GM12878 (cell line): Measurements from ENCODE around the gene HSBP1L1. TPM values are rescaled to one million over a fixed set of nuclear protein-coding genes. Genes with fewer than 3 reads are reported as not detected.

Experiments used
- ATAC-seq: fragments of 200-7000 bp; cut with Tn5 transposase; 3 replicates; pipeline ENCODE4 v1.9.1; 2020; ENCODE audit warnings: mild to moderate bottlenecking, moderate library complexity
- BruUV-seq: library from RNA; stranded (reverse); fragments of 400-500 nt; replicated peaks from 2 replicates; lab custom pipeline; 2021; lab: Mats Ljungman, UMichigan
- CTCF ChIA-PET: fragments of 300-600 bp; sonication (Branson Sonifier 250); formaldehyde crosslinking; extraction: SDS; loops from one replicate; lab custom pipeline; 2021; ENCODE audit warnings: inconsistent platforms; lab: Yijun Ruan, JAX
- POLR2A ChIA-PET: fragments of 350-600 bp; formaldehyde crosslinking; extraction: SDS; loops from one replicate; lab custom pipeline; 2021; ENCODE audit warnings: inconsistent platforms; lab: Charles Lee
- RAD21 ChIA-PET: fragments of 300-600 bp; sonication (Branson Sonifier 250); formaldehyde crosslinking; loops from one replicate; lab custom pipeline; 2023; ENCODE audit warnings: antibody characterized with exemption; ENCODE audit not compliant: unreplicated experiment; lab: Charles Lee
- SMC1A ChIA-PET: fragments of 300-600 bp; sonication (Branson Sonifier 250); formaldehyde crosslinking; loops from one replicate; lab custom pipeline; 2023; ENCODE audit not compliant: unreplicated experiment, uncharacterized antibody; lab: Charles Lee
- DNase-seq: peaks from one replicate; pipeline ENCODE4 v3.0.0-alpha.2; 2011; ENCODE audit warnings: low read depth, low spot score
- FAIRE-seq: peaks from 3 replicates; lab custom pipeline; 2011; peaks lifted over from hg19 to GRCh38; lab: Jason Lieb, UNC
- H2AFZ ChIP-seq: 2 replicates; pipeline ENCODE4 v1.6.0; 2011; ENCODE audit warnings: low read depth, low read length, control low read depth; ENCODE audit not compliant: control insufficient read depth
- H3K27ac ChIP-seq: 2 replicates; pipeline ENCODE4 v1.5.1; 2011; ENCODE audit warnings: control low read depth; ENCODE audit not compliant: control insufficient read depth, insufficient read depth
- H3K27me3 ChIP-seq, 2 experiments: replicated peaks in 1 of 2; 2 replicates each; pipeline versions ENCODE4 v1.6.0 to v1.6.1; 2011; ENCODE audit warnings: low read length in 1 of 2; ENCODE audit not compliant: control insufficient read depth in 2 of 2, insufficient read depth in 2 of 2
- H3K36me3 ChIP-seq, 2 experiments: 2 replicates each; pipeline ENCODE4 v1.5.1; 2011; ENCODE audit warnings: low read length in 1 of 2; ENCODE audit not compliant: control insufficient read depth in 2 of 2, insufficient read depth in 2 of 2
- H3K4me1 ChIP-seq: 2 replicates; pipeline ENCODE4 v1.6.1; 2011; ENCODE audit warnings: mild to moderate bottlenecking, low read length, moderate library complexity, mixed read lengths; ENCODE audit not compliant: control insufficient read depth, insufficient read depth
- H3K4me2 ChIP-seq: 2 replicates; pipeline ENCODE4 v1.6.0; 2011; ENCODE audit warnings: control low read depth; ENCODE audit not compliant: control insufficient read depth, insufficient read depth
- H3K4me3 ChIP-seq: fragments of 200-600 bp; sonication (generic); 2 replicates; pipeline ENCODE4 v1.5.1; 2016
- H3K79me2 ChIP-seq: 2 replicates; pipeline ENCODE4 v1.6.0; 2011; ENCODE audit warnings: low read length; ENCODE audit not compliant: control insufficient read depth, insufficient read depth
- H3K9ac ChIP-seq: 2 replicates; pipeline ENCODE4 v1.8.0; 2011; ENCODE audit warnings: low read length, control low read depth, mixed read lengths; ENCODE audit not compliant: control insufficient read depth, insufficient read depth
- H3K9me3 ChIP-seq: replicated peaks from 3 replicates; pipeline ENCODE4 v1.5.1; 2011; ENCODE audit warnings: mild to moderate bottlenecking, low read length; ENCODE audit not compliant: control insufficient read depth, insufficient read depth
- H4K20me1 ChIP-seq: 2 replicates; pipeline ENCODE4 v1.6.0; 2011; ENCODE audit not compliant: control insufficient read depth, insufficient read depth
- ATF2 ChIP-seq: IDR thresholded peaks from 2 replicates; pipeline ENCODE4 v1.6.1; 2012; ENCODE audit warnings: low read length, inconsistent platforms
- BACH1 ChIP-seq: fragments of 450-650 bp; IDR thresholded peaks from 2 replicates; pipeline ENCODE4 v1.6.1; 2017; ENCODE audit warnings: mild to moderate bottlenecking, borderline replicate concordance
- E2F4 ChIP-seq: IDR thresholded peaks from 2 replicates; pipeline ENCODE4 v1.6.1; 2012; ENCODE audit warnings: low read depth, low read length, improper control_type of control experiment
- EP300 ChIP-seq, 2 experiments: fragments of 150-350 bp in 1 of 2; IDR thresholded peaks; 2 replicates each; pipeline ENCODE4 v1.6.1; 2011 to 2012; ENCODE audit warnings: low read depth in 2 of 2, low read length in 2 of 2, borderline replicate concordance in 1 of 2, improper control_type of control experiment in 1 of 2, inconsistent platforms in 1 of 2; ENCODE audit not compliant: control insufficient read depth in 1 of 2
- ESRRA ChIP-seq: IDR thresholded peaks from 2 replicates; pipeline ENCODE4 v1.6.1; 2012; ENCODE audit warnings: mild to moderate bottlenecking, low read length, improper control_type of control experiment
- HCFC1 ChIP-seq: fragments of 150-350 bp; IDR thresholded peaks from 2 replicates; pipeline ENCODE4 v1.6.1; 2014; ENCODE audit warnings: low read length
- KAT2A ChIP-seq: conservative IDR thresholded peaks from 2 replicates; pipeline ENCODE4 v1.6.1; 2011; ENCODE audit warnings: low read depth, low read length; ENCODE audit not compliant: control insufficient read depth
- KLF5 ChIP-seq: fragments of 450-650 bp; IDR thresholded peaks from 2 replicates; pipeline ENCODE4 v1.6.1; 2014; ENCODE audit warnings: mild to moderate bottlenecking; ENCODE audit not compliant: partially characterized antibody
- MYB ChIP-seq: fragments of 150-350 bp; IDR thresholded peaks from 2 replicates; pipeline ENCODE4 v1.6.1; 2014; ENCODE audit warnings: mild to moderate bottlenecking, low read depth, low read length, borderline replicate concordance
- NFYA ChIP-seq: IDR thresholded peaks from 2 replicates; pipeline ENCODE4 v1.6.1; 2011; ENCODE audit warnings: low read depth, mild to moderate bottlenecking, low read length, improper control_type of control experiment, borderline replicate concordance
- POU2F2 ChIP-seq: IDR thresholded peaks from 3 replicates; pipeline ENCODE4 v1.6.1; 2011; ENCODE audit warnings: low read depth, mild to moderate bottlenecking, low read length, borderline replicate concordance
- RUNX3 ChIP-seq: IDR thresholded peaks from 2 replicates; pipeline ENCODE4 v1.6.1; 2012; ENCODE audit warnings: low read length, inconsistent platforms
- SPI1 ChIP-seq: IDR thresholded peaks from 2 replicates; pipeline ENCODE4 v1.6.1; 2011; ENCODE audit warnings: low read depth, mild to moderate bottlenecking, low read length, moderate library complexity, borderline replicate concordance; ENCODE audit not compliant: insufficient read depth
- ZZZ3 ChIP-seq: IDR thresholded peaks from 2 replicates; pipeline ENCODE4 v1.6.1; 2011; ENCODE audit warnings: low read depth; ENCODE audit not compliant: control insufficient read depth, insufficient read length
- WGBS: methylation state at CpG from one replicate; pipeline ENCODE4 v1.1.6; 2016; ENCODE audit warnings: low lambda C conversion rate; ENCODE audit not compliant: insufficient replicate concordance, insufficient coverage; ENCODE audit errors: missing lambda C conversion rate; 5-methylcytosine and 5-hydroxymethylcytosine counted together
- in situ Hi-C: fragments of 300-500 bp; cut with MboI; formaldehyde crosslinking; loops from 9 replicates; pipeline ENCODE4 v1.14.3; 2018; ENCODE audit warnings: mixed read lengths
- intact Hi-C: fragments of 100-400 bp; cut with micrococcal nuclease; formaldehyde crosslinking; loops from one replicate; pipeline ENCODE4 v1.14.2; 2022; ENCODE audit not compliant: unreplicated experiment
- polyA plus RNA-seq, 11 experiments: library from polyadenylated mRNA; depleted of rRNA in 4 of 11; unstranded in 6 of 11; stranded (reverse) in 5 of 11; fragments of >200 nt; fragmentation: Nextera tagmentation in 4 of 11; fragmentation: Illumina TruSeq in 1 of 11; extraction: Ambion mirVana in 4 of 11; extraction: Trizol in 1 of 11; gene quantifications; 1 replicate in 1 of 11; 2 replicates in 10 of 11; pipeline versions ENCODE4 v1.2.1 to v1.2.3, GENCODE V29; 2011 to 2016; ENCODE audit warnings: inconsistent platforms in 2 of 11, missing spikeins in 2 of 11, low read depth in 1 of 11
- total RNA-seq, 4 experiments: library from RNA; depleted of rRNA in 3 of 4; stranded (reverse); fragments of >200 nt in 3 of 4; fragmentation: Illumina TruSeq in 1 of 4; extraction: Trizol in 1 of 4; gene quantifications; 2 replicates each; pipeline versions ENCODE4 v1.2.1 to v1.2.3, GENCODE V29; 2013 to 2021
- TF ChIP-seq, protein P1 (sequence below): fragments of 150-350 bp; IDR thresholded peaks from 2 replicates; pipeline ENCODE4 v1.6.1; 2014; ENCODE audit warnings: mild to moderate bottlenecking, low read depth, low read length
- TF ChIP-seq, protein P2 (sequence below): fragments of 450-650 bp; IDR thresholded peaks from 2 replicates; pipeline ENCODE4 v1.6.1; 2017; ENCODE audit warnings: mild to moderate bottlenecking, moderate library complexity

Gene HSBP1L1
- total and polyA plus RNA-seq, 10 of the 15 experiments (the other 5 are each of a cell fraction or from before 2014, with no cell fraction given), result 0.97 to 14.0 (median 6.9) TPM; not detected in 1

DNA sequence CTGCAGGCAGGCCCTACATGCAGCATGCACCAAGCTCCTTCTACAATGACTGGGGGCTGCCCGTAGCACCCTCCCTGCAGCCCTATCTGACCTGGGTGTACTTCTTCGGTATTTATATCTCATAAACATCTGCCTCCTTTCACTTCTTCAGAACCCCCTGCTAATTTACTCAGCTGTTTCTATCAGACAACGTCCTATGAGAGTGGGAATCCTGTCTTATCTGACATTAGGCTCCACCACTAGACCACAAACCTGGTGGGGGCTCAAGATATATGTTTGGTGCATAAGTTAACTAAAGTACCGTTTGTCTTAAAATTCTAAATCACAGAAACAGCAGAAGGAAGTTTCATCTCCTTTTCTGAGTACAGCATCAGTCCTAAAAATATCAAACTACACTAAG, 10.6 kb downstream of the HSBP1L1 start:
- CTCF ChIA-PET, result no interaction called here
- intact Hi-C loops, result no loop called here
- TF ChIP-seq E2F4 (no peak), HCFC1 (no peak), ATF2 (no peak), POU2F2 (no peak), EP300 (IDR thresholded peaks at IDR 0.05; ENCODE audit: borderline replicate concordance in 1 of 2, control insufficient read depth in 1 of 2, low read depth in 2 of 2, low read length in 2 of 2) (no peak), KLF5 (no peak), ESRRA (no peak), BACH1 (no peak), SPI1 (no peak), MYB (no peak), KAT2A (no peak), NFYA (no peak), RUNX3 (no peak), ZZZ3 (no peak)
- TF ChIP-seq, protein P1, sequence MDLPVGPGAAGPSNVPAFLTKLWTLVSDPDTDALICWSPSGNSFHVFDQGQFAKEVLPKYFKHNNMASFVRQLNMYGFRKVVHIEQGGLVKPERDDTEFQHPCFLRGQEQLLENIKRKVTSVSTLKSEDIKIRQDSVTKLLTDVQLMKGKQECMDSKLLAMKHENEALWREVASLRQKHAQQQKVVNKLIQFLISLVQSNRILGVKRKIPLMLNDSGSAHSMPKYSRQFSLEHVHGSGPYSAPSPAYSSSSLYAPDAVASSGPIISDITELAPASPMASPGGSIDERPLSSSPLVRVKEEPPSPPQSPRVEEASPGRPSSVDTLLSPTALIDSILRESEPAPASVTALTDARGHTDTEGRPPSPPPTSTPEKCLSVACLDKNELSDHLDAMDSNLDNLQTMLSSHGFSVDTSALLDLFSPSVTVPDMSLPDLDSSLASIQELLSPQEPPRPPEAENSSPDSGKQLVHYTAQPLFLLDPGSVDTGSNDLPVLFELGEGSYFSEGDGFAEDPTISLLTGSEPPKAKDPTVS, result no peak
- TF ChIP-seq, protein P2, sequence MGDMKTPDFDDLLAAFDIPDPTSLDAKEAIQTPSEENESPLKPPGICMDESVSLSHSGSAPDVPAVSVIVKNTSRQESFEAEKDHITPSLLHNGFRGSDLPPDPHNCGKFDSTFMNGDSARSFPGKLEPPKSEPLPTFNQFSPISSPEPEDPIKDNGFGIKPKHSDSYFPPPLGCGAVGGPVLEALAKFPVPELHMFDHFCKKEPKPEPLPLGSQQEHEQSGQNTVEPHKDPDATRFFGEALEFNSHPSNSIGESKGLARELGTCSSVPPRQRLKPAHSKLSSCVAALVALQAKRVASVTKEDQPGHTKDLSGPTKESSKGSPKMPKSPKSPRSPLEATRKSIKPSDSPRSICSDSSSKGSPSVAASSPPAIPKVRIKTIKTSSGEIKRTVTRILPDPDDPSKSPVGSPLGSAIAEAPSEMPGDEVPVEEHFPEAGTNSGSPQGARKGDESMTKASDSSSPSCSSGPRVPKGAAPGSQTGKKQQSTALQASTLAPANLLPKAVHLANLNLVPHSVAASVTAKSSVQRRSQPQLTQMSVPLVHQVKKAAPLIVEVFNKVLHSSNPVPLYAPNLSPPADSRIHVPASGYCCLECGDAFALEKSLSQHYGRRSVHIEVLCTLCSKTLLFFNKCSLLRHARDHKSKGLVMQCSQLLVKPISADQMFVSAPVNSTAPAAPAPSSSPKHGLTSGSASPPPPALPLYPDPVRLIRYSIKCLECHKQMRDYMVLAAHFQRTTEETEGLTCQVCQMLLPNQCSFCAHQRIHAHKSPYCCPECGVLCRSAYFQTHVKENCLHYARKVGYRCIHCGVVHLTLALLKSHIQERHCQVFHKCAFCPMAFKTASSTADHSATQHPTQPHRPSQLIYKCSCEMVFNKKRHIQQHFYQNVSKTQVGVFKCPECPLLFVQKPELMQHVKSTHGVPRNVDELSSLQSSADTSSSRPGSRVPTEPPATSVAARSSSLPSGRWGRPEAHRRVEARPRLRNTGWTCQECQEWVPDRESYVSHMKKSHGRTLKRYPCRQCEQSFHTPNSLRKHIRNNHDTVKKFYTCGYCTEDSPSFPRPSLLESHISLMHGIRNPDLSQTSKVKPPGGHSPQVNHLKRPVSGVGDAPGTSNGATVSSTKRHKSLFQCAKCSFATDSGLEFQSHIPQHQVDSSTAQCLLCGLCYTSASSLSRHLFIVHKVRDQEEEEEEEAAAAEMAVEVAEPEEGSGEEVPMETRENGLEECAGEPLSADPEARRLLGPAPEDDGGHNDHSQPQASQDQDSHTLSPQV, result no peak

More for the DNA sequence above, 10.6 kb downstream of the HSBP1L1 start:
- Histone ChIP-seq H2AFZ (no peak overlapping the region), H3K4me1 (no peaks in the 10 kb centered on the region), H3K27ac (no peak overlapping the region), H3K36me3 (peaks cover 16 to 26% of the 10 kb centered on the region in 2 experiments), H4K20me1 (no peaks in the 10 kb centered on the region), H3K4me3 (no peak overlapping the region), H3K4me2 (no peak overlapping the region), H3K9ac (no peak overlapping the region), H3K79me2 (peaks cover 19% of the 10 kb centered on the region), H3K27me3 (no peaks in the 10 kb centered on the region), H3K9me3 (no peaks in the 10 kb centered on the region)
- WGBS, result 84% methylated on average over 4 of the region's 4 CpGs
- ChIA-PET SMC1A (no interaction called here), RAD21 (no interaction called here), POLR2A (no interaction called here)
- DNase-seq (no peak), FAIRE-seq (no peak), ATAC-seq (no peak)
- BruUV-seq, result no TSS peak
- in situ Hi-C loops, result no loop called here
